ENCODE measurements around the gene LGI1. TPM values are rescaled to one million over a fixed set of nuclear protein-coding genes. Genes with fewer than 3 reads are reported as not detected.

Gene LGI1
- 1 to 10 TPM; 1.8 to 5.1 TPM for total RNA-seq
- 1 to 10 TPM in 1 of 2 donors, under 1 TPM in 1; 0.97 to 1.4 TPM for polyA plus RNA-seq
- long read RNA-seq, donor 1: 0 reads
- long read RNA-seq, donor 2, partial matches to known transcripts: 0 of 1 reads
- long read RNA-seq, donor 2, other reads (novel, unspliced or antisense): 0 of 1 reads

- no peaks in the 10 kb centered on the region for H3K9me3 ChIP-seq (ENCODE audit: control insufficient read depth, low read length)
- no peak for DNase-seq
- intact Hi-C loops (cut with DNase I): loop anchor here in 1 of 2 donors (5.0 kb wide), 2 partner anchors 54 to 56 kb away; partner anchors contain the start of gene FRA10AC1
- peak within 1 kb of the TSS; percentile 55 to 96 for H3K4me3 ChIP-seq (ENCODE audit: low read length in 2 of 2)
- H3K4me1 ChIP-seq (ENCODE audit: control insufficient read depth in 1 of 2, insufficient read depth in 2 of 2, low read length in 2 of 2): peaks cover 4 to 5% of the 10 kb centered on the region in 2 donors
- H3K27ac ChIP-seq (ENCODE audit: low read depth in 1 of 2, low read length in 2 of 2): peak within 1 kb of the TSS; percentile 4 to 8
- H3K27me3 ChIP-seq (ENCODE audit: control insufficient read depth in 1 of 2, insufficient read depth in 2 of 2, low read length in 1 of 2): no peaks in the 10 kb centered on the region
- H3K36me3 ChIP-seq (ENCODE audit: control insufficient read depth in 1 of 2, insufficient read depth in 2 of 2, low read length in 1 of 2): no peaks in the 10 kb centered on the region
- WGBS, 2 donors: 1 to 3% methylated on average over 16 of the region's 16 CpGs
- peak; percentile 58 for ATAC-seq (ENCODE audit: low FRiP score)
Observed at GRCh38 chr10:93757801-93758507, at the start of gene LGI1. TSS of gene LGI1 (plus strand) at chr10:93757936. CDS start at chr10:93758145, 209 bp downstream.

GRCh38 chr10:93710333-93710909 is 47.3 kb upstream of the LGI1 start:
- no peaks in the 10 kb centered on the region for H3K4me1 ChIP-seq (ENCODE audit: control insufficient read depth in 1 of 2, insufficient read depth in 2 of 2, low read length in 2 of 2)
- ATAC-seq (ENCODE audit: low FRiP score): no peak
- intact Hi-C loops (cut with DNase I): no loop called here

GRCh38 chr10:93711891-93712290 is 45.8 kb upstream of the LGI1 start:
- ATAC-seq (ENCODE audit: low FRiP score): no peak
- no peak for DNase-seq
- no peaks in the 10 kb centered on the region for H3K36me3 ChIP-seq (ENCODE audit: control insufficient read depth in 1 of 2, insufficient read depth in 2 of 2, low read length in 1 of 2)
- no peaks in the 10 kb centered on the region for H3K4me1 ChIP-seq (ENCODE audit: control insufficient read depth in 1 of 2, insufficient read depth in 2 of 2, low read length in 2 of 2)
- H3K4me3 ChIP-seq (ENCODE audit: low read length in 2 of 2): no peak overlapping the region
- no peaks in the 10 kb centered on the region for H3K9me3 ChIP-seq (ENCODE audit: control insufficient read depth, low read length)
- H3K27me3 ChIP-seq (ENCODE audit: control insufficient read depth in 1 of 2, insufficient read depth in 2 of 2, low read length in 1 of 2): no peaks in the 10 kb centered on the region
- H3K27ac ChIP-seq (ENCODE audit: low read depth in 1 of 2, low read length in 2 of 2): no peak overlapping the region
- intact Hi-C loops (cut with DNase I): no loop called here
- 68 to 74% methylated on average over 3 of the region's 3 CpGs for WGBS, 2 donors

More at GRCh38 chr10:93710333-93710909, 47.3 kb upstream of the LGI1 start:
- DNase-seq: no peak
- Histone ChIP-seq H3K4me3 (ENCODE audit: low read length in 2 of 2) (no peak overlapping the region), H3K27me3 (ENCODE audit: control insufficient read depth in 1 of 2, insufficient read depth in 2 of 2, low read length in 1 of 2) (no peaks in the 10 kb centered on the region), H3K9me3 (ENCODE audit: control insufficient read depth, low read length) (no peaks in the 10 kb centered on the region), H3K36me3 (ENCODE audit: control insufficient read depth in 1 of 2, insufficient read depth in 2 of 2, low read length in 1 of 2) (no peaks in the 10 kb centered on the region), H3K27ac (ENCODE audit: low read depth in 1 of 2, low read length in 2 of 2) (no peak overlapping the region)
- WGBS, 2 donors: 66 to 83% methylated on average over 5 of the region's 5 CpGs

- intact Hi-C loops (cut with DNase I): no loop called here
- H3K4me1 ChIP-seq (ENCODE audit: control insufficient read depth in 1 of 2, insufficient read depth in 2 of 2, low read length in 2 of 2): no peaks in the 10 kb centered on the region
- no peaks in the 10 kb centered on the region for H3K9me3 ChIP-seq (ENCODE audit: control insufficient read depth, low read length)
- no peaks in the 10 kb centered on the region for H3K36me3 ChIP-seq (ENCODE audit: control insufficient read depth in 1 of 2, insufficient read depth in 2 of 2, low read length in 1 of 2)
- WGBS, 2 donors: 51% methylated on average over 2 of the region's 2 CpGs
- no peak overlapping the region for H3K4me3 ChIP-seq (ENCODE audit: low read length in 2 of 2)
- H3K27me3 ChIP-seq (ENCODE audit: control insufficient read depth in 1 of 2, insufficient read depth in 2 of 2, low read length in 1 of 2): no peaks in the 10 kb centered on the region
- H3K27ac ChIP-seq (ENCODE audit: low read depth in 1 of 2, low read length in 2 of 2): no peak overlapping the region
- ATAC-seq (ENCODE audit: low FRiP score) (no peak), DNase-seq (no peak)
Observed at GRCh38 chr10:93712593-93712992, 45.1 kb upstream of the LGI1 start.

- H3K27me3 ChIP-seq (ENCODE audit: control insufficient read depth in 1 of 2, insufficient read depth in 2 of 2, low read length in 1 of 2): no peaks in the 10 kb centered on the region
- no peak overlapping the region for H3K27ac ChIP-seq (ENCODE audit: low read depth in 1 of 2, low read length in 2 of 2)
- 73 to 81% methylated on average over 5 of the region's 5 CpGs for WGBS, 2 donors
- H3K36me3 ChIP-seq (ENCODE audit: control insufficient read depth in 1 of 2, insufficient read depth in 2 of 2, low read length in 1 of 2): no peaks in the 10 kb centered on the region
- ATAC-seq (ENCODE audit: low FRiP score) (no peak), DNase-seq (no peak)
- no peaks in the 10 kb centered on the region for H3K4me1 ChIP-seq (ENCODE audit: control insufficient read depth in 1 of 2, insufficient read depth in 2 of 2, low read length in 2 of 2)
- intact Hi-C loops (cut with DNase I): no loop called here
- H3K9me3 ChIP-seq (ENCODE audit: control insufficient read depth, low read length): no peaks in the 10 kb centered on the region
- H3K4me3 ChIP-seq (ENCODE audit: low read length in 2 of 2): no peak overlapping the region
Observed at GRCh38 chr10:93715345-93715744, 42.4 kb upstream of the LGI1 start.

- DNase-seq: no peak
- intact Hi-C loops (cut with DNase I): no loop called here
- no peaks in the 10 kb centered on the region for H3K27me3 ChIP-seq (ENCODE audit: control insufficient read depth in 1 of 2, insufficient read depth in 2 of 2, low read length in 1 of 2)
- no peak for ATAC-seq (ENCODE audit: low FRiP score)
- H3K9me3 ChIP-seq (ENCODE audit: control insufficient read depth, low read length): no peaks in the 10 kb centered on the region
- no peak overlapping the region for H3K27ac ChIP-seq (ENCODE audit: low read depth in 1 of 2, low read length in 2 of 2)
- WGBS, 2 donors: 30 to 39% methylated on average over 1 of the region's 1 CpG
- no peak overlapping the region for H3K4me3 ChIP-seq (ENCODE audit: low read length in 2 of 2)
- no peaks in the 10 kb centered on the region for H3K4me1 ChIP-seq (ENCODE audit: control insufficient read depth in 1 of 2, insufficient read depth in 2 of 2, low read length in 2 of 2)
- H3K36me3 ChIP-seq (ENCODE audit: control insufficient read depth in 1 of 2, insufficient read depth in 2 of 2, low read length in 1 of 2): no peaks in the 10 kb centered on the region
Observed at GRCh38 chr10:93716766-93717165, 41.0 kb upstream of the LGI1 start.

GRCh38 chr10:93718937-93719725 is 38.6 kb upstream of the LGI1 start:
- Histone ChIP-seq H3K4me3 (ENCODE audit: low read length in 2 of 2) (no peak overlapping the region), H3K9me3 (ENCODE audit: control insufficient read depth, low read length) (no peaks in the 10 kb centered on the region), H3K4me1 (ENCODE audit: control insufficient read depth in 1 of 2, insufficient read depth in 2 of 2, low read length in 2 of 2) (no peaks in the 10 kb centered on the region), H3K27ac (ENCODE audit: low read depth in 1 of 2, low read length in 2 of 2) (no peak overlapping the region), H3K27me3 (ENCODE audit: control insufficient read depth in 1 of 2, insufficient read depth in 2 of 2, low read length in 1 of 2) (no peaks in the 10 kb centered on the region), H3K36me3 (ENCODE audit: control insufficient read depth in 1 of 2, insufficient read depth in 2 of 2, low read length in 1 of 2) (no peaks in the 10 kb centered on the region)
- peak in 1 of 2 donors; percentile 58 for DNase-seq
- WGBS, 2 donors: 62 to 71% methylated on average over 8 of the region's 8 CpGs
- no peak for ATAC-seq (ENCODE audit: low FRiP score)
- intact Hi-C loops (cut with DNase I): no loop called here

GRCh38 chr10:93719901-93720300 is 37.8 kb upstream of the LGI1 start:
- Histone ChIP-seq H3K27ac (ENCODE audit: low read depth in 1 of 2, low read length in 2 of 2) (no peak overlapping the region), H3K27me3 (ENCODE audit: control insufficient read depth in 1 of 2, insufficient read depth in 2 of 2, low read length in 1 of 2) (no peaks in the 10 kb centered on the region), H3K4me1 (ENCODE audit: control insufficient read depth in 1 of 2, insufficient read depth in 2 of 2, low read length in 2 of 2) (no peaks in the 10 kb centered on the region), H3K4me3 (ENCODE audit: low read length in 2 of 2) (no peak overlapping the region), H3K9me3 (ENCODE audit: control insufficient read depth, low read length) (no peaks in the 10 kb centered on the region), H3K36me3 (ENCODE audit: control insufficient read depth in 1 of 2, insufficient read depth in 2 of 2, low read length in 1 of 2) (no peaks in the 10 kb centered on the region)
- intact Hi-C loops (cut with DNase I): no loop called here
- DNase-seq (no peak), ATAC-seq (ENCODE audit: low FRiP score) (no peak)
- 35 to 46% methylated on average over 3 of the region's 3 CpGs for WGBS, 2 donors

All from aorta (tissue), 5 donors.